A549 (cell line): Measurements from ENCODE around the gene FBXO48. TPM values are rescaled to one million over a fixed set of nuclear protein-coding genes. Genes with fewer than 3 reads are reported as not detected.

Experiments
- ATAC-seq, 2 experiments: fragments of 200-7000 bp in 1 of 2; fragments of >200 bp in 1 of 2; cut with Nextera tagmentation in 1 of 2; cut with Tn5 transposase in 1 of 2; 3 replicates each; pipeline versions ENCODE4 v1.8.0 to v1.9.1; 2018 to 2020; ENCODE audit warnings: mild to moderate bottlenecking in 1 of 2, moderate library complexity in 1 of 2
- CTCF ChIA-PET: fragments of 300-600 bp; sonication (Branson Sonifier 250); formaldehyde crosslinking; extraction: SDS; loops from one replicate; lab custom pipeline; 2021; ENCODE audit warnings: antibody characterized with exemption, inconsistent platforms; lab: Yijun Ruan, JAX
- POLR2A ChIA-PET: fragments of 350-600 bp; formaldehyde crosslinking; extraction: SDS; loops from one replicate; lab custom pipeline; 2021; ENCODE audit warnings: antibody characterized with exemption, inconsistent platforms; lab: Yijun Ruan, JAX
- DNase-seq, 2 experiments: peaks; one replicate each; pipeline versions ENCODE4 v3.0.0 to v3.0.0-alpha.2; 2011 to 2016; ENCODE audit warnings: low read depth in 1 of 2, low spot score in 1 of 2
- FAIRE-seq: peaks from 2 replicates; lab custom pipeline; 2011; peaks lifted over from hg19 to GRCh38; lab: Jason Lieb, UNC
- H3K27ac ChIP-seq, 2 experiments: fragments of >200 bp; sonication (Bioruptor Twin); formaldehyde crosslinking; 3 replicates each; pipeline ENCODE4 v1.5.1; 2016 to 2017
- H3K4me1 ChIP-seq: fragments of >200 bp; sonication (Bioruptor Twin); formaldehyde crosslinking; 3 replicates; pipeline ENCODE4 v1.6.1; 2016
- H3K4me2 ChIP-seq: fragments of >200 bp; sonication (Bioruptor Twin); formaldehyde crosslinking; 3 replicates; pipeline ENCODE4 v1.6.1; 2016
- H3K4me3 ChIP-seq: fragments of >200 bp; sonication (Bioruptor Twin); formaldehyde crosslinking; 3 replicates; pipeline ENCODE4 v1.5.1; 2016
- H3K9me3 ChIP-seq: fragments of >200 bp; sonication (Bioruptor Twin); formaldehyde crosslinking; 3 replicates; pipeline ENCODE4 v1.6.1; 2016
- CBX2 ChIP-seq: fragments of 200-600 bp; sonication (generic); IDR thresholded peaks from 2 replicates; pipeline ENCODE4 v1.6.1; 2016; ENCODE audit warnings: low read depth, mild to moderate bottlenecking, borderline replicate concordance
- CTCF ChIP-seq: fragments of >200 bp; sonication (Bioruptor Twin); formaldehyde crosslinking; IDR thresholded peaks from 3 replicates; pipeline ENCODE4 v1.5.1; 2016
- EP300 ChIP-seq, 2 experiments: fragments of >200 bp; sonication (Bioruptor Twin); formaldehyde crosslinking; IDR thresholded peaks; 2 replicates in 1 of 2; 3 replicates in 1 of 2; pipeline ENCODE4 v1.6.1; 2016 to 2017
- FOSL2 ChIP-seq, 2 experiments: fragments of 450-650 bp in 1 of 2; fragments of >200 bp in 1 of 2; sonication (Bioruptor Twin) in 1 of 2; formaldehyde crosslinking; IDR thresholded peaks; 2 replicates each; pipeline versions ENCODE4 v1.5.0 to v1.6.1; 2016 to 2020; ENCODE audit warnings: mild to moderate bottlenecking in 1 of 2, moderate library complexity in 1 of 2
- HEYL ChIP-seq: fragments of 250-450 bp; sonication (Bioruptor Pico); IDR thresholded peaks from 2 replicates; pipeline ENCODE4 v1.8.0; 2021; ENCODE audit warnings: mild to moderate bottlenecking, moderate library complexity
- HMGXB4 ChIP-seq: fragments of 250-450 bp; sonication (Bioruptor Pico); IDR thresholded peaks from 2 replicates; pipeline ENCODE4 v1.5.0; 2021; ENCODE audit warnings: mild to moderate bottlenecking, moderate library complexity, borderline replicate concordance
- HOXA7 ChIP-seq: fragments of 250-450 bp; sonication (Bioruptor Pico); IDR thresholded peaks from 2 replicates; pipeline ENCODE4 v1.5.0; 2020; ENCODE audit warnings: mild to moderate bottlenecking, moderate library complexity
- JUNB ChIP-seq: fragments of >200 bp; sonication (Bioruptor Twin); formaldehyde crosslinking; IDR thresholded peaks from 2 replicates; pipeline ENCODE4 v1.6.1; 2016
- MAFK ChIP-seq: fragments of 450-650 bp; IDR thresholded peaks from 2 replicates; pipeline ENCODE4 v1.6.1; 2014; ENCODE audit not compliant: partially characterized antibody
- NR3C1 ChIP-seq: fragments of >200 bp; sonication (Bioruptor Twin); formaldehyde crosslinking; IDR thresholded peaks from 3 replicates; pipeline ENCODE4 v1.6.1; 2017
- PHF8 ChIP-seq: fragments of 200-600 bp; sonication (generic); IDR thresholded peaks from 2 replicates; pipeline ENCODE4 v1.6.1; 2016; ENCODE audit warnings: low read depth, mild to moderate bottlenecking, antibody characterized with exemption, moderate library complexity, borderline replicate concordance
- RAD21 ChIP-seq, 2 experiments: fragments of >200 bp in 1 of 2; sonication (Bioruptor Twin) in 1 of 2; formaldehyde crosslinking in 1 of 2; IDR thresholded peaks in 1 of 2; conservative IDR thresholded peaks in 1 of 2; 2 replicates in 1 of 2; 3 replicates in 1 of 2; pipeline ENCODE4 v1.6.1; 2012 to 2018; ENCODE audit warnings: inconsistent platforms in 1 of 2
- RARB ChIP-seq: fragments of 250-450 bp; sonication (Bioruptor Pico); IDR thresholded peaks from 2 replicates; pipeline ENCODE4 v1.8.0; 2021; ENCODE audit warnings: mild to moderate bottlenecking, moderate library complexity
- RFX5 ChIP-seq: fragments of 450-650 bp; IDR thresholded peaks from 2 replicates; pipeline ENCODE4 v1.7.1; 2014; ENCODE audit warnings: antibody characterized with exemption, mild to moderate bottlenecking, moderate library complexity
- SMC3 ChIP-seq: fragments of >200 bp; sonication (Bioruptor Twin); formaldehyde crosslinking; IDR thresholded peaks from 3 replicates; pipeline ENCODE4 v1.6.1; 2018; ENCODE audit warnings: inconsistent platforms
- TFCP2L1 ChIP-seq: fragments of 250-450 bp; sonication (Bioruptor Pico); IDR thresholded peaks from 2 replicates; pipeline ENCODE4 v1.5.0; 2021; ENCODE audit warnings: mild to moderate bottlenecking
- WGBS: methylation state at CpG from one replicate; pipeline ENCODE4 v1.1.6; 2017; ENCODE audit errors: missing lambda C conversion rate; 5-methylcytosine and 5-hydroxymethylcytosine counted together
- polyA plus RNA-seq, 4 experiments: library from polyadenylated mRNA; depleted of rRNA in 3 of 4; stranded (reverse); fragments of >200 nt; fragmentation: RNase III in 1 of 4; extraction: RNeasy Plus Mini Kit Qiagen cat#74134 plus additional on column Dnase treatment in 1 of 4; gene quantifications; 2 replicates in 3 of 4; 3 replicates in 1 of 4; pipeline ENCODE4 v1.2.3, GENCODE V29; 2011 to 2017
- TF ChIP-seq, protein P1 (sequence below): fragments of >200 bp; sonication (Bioruptor Twin); formaldehyde crosslinking; IDR thresholded peaks from 3 replicates; pipeline ENCODE4 v1.6.1; 2016
- TF ChIP-seq, protein P2 (sequence below): fragments of 200-600 bp; sonication (generic); IDR thresholded peaks from 2 replicates; pipeline ENCODE4 v1.6.1; 2016; ENCODE audit warnings: antibody characterized with exemption, mild to moderate bottlenecking, moderate library complexity
- TF ChIP-seq, protein P3 (sequence below): IDR thresholded peaks from 2 replicates; pipeline ENCODE4 v1.6.1; 2012; ENCODE audit warnings: low read depth, borderline replicate concordance

Gene FBXO48
- polyA plus RNA-seq, 2 of the 4 experiments (the other 2 are of a cell fraction) = 0.72 to 2.1 TPM

- peaks cover 10% of the 10 kb centered on the region for H3K4me1 ChIP-seq
- no peak overlapping the region for H3K27ac ChIP-seq
- H3K4me2 ChIP-seq = no peak overlapping the region
- peak; percentile 61 for TF ChIP-seq SMC3
- peak; percentile 89 to 90 for TF ChIP-seq RAD21 (conservative IDR thresholded peaks at IDR 0.05 in 1 of 2, IDR thresholded peaks at IDR 0.05 in 1 of 2)
- peak; percentile 94 for TF ChIP-seq CTCF
- TF ChIP-seq PHF8 = no peak
- ChIA-PET POLR2A (interaction anchor here (0.6 to 1.0 kb wide), 3 partner anchors 10 to 462 kb away, joined by 5 to 6 read pairs (median 6); no protein-coding TSS in a partner anchor), CTCF (interaction anchor here (0.5 to 7.1 kb wide), 64 partner anchors 10 to 1335 kb away, joined by 3 to 87 read pairs (median 4); partner anchors contain the start of gene ARHGAP25)
- FAIRE-seq (peak; percentile 80), ATAC-seq (no peak), DNase-seq (peak; percentile 44 to 70)
- no peaks in the 10 kb centered on the region for H3K9me3 ChIP-seq
- WGBS = 0% methylated on average over 1 of the region's 1 CpG
- no peak overlapping the region for H3K4me3 ChIP-seq
Observed at GRCh38 chr2:68463287-68463877, 3.7 kb downstream of the FBXO48 start.

DNA sequence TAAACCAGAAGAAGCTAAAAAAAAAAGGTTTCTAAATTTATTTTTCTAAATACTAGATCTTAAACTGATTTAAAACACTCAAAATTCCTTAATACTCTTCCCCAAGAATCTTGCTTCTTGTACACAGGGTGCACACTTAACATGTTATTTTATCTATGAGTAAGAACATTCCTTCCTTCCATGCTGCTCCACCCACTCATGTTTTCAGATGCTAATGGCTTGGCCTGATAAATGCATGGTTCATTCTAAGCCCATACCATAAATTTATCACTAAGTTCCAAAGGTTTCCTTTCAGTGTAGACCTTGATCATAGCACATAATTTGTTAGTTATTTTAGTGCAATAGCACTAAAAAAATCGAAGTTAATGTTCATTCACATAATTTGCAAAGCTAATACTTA is 8.1 kb downstream of the FBXO48 start:
- no peaks in the 10 kb centered on the region for H3K9me3 ChIP-seq
- no peak for FAIRE-seq
- ChIA-PET POLR2A (interaction anchor here (0.6 kb wide), 1 partner anchor 981 kb away, joined by 3 read pairs; no protein-coding TSS in a partner anchor), CTCF (no interaction called here)
- no peak overlapping the region for H3K4me3 ChIP-seq
- DNase-seq = no peak
- no peak for ATAC-seq
- WGBS = 0% methylated on average over 1 of the region's 1 CpG
- H3K4me2 ChIP-seq = no peak overlapping the region
- H3K27ac ChIP-seq = no peak overlapping the region
- no peaks in the 10 kb centered on the region for H3K4me1 ChIP-seq
- TF ChIP-seq, protein P1, sequence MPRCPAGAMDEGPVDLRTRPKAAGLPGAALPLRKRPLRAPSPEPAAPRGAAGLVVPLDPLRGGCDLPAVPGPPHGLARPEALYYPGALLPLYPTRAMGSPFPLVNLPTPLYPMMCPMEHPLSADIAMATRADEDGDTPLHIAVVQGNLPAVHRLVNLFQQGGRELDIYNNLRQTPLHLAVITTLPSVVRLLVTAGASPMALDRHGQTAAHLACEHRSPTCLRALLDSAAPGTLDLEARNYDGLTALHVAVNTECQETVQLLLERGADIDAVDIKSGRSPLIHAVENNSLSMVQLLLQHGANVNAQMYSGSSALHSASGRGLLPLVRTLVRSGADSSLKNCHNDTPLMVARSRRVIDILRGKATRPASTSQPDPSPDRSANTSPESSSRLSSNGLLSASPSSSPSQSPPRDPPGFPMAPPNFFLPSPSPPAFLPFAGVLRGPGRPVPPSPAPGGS = no peak
- TF ChIP-seq RARB (CRISPR knock-in tag) = no peak
- no peak for TF ChIP-seq SMC3
- TF ChIP-seq CBX2 = no peak
- TF ChIP-seq HMGXB4 = no peak
- TF ChIP-seq EP300 (IDR thresholded peaks at IDR 0.05) = no peak
- TF ChIP-seq RFX5 = no peak
- TF ChIP-seq NR3C1 = no peak
- TF ChIP-seq TFCP2L1 (CRISPR knock-in tag) = no peak
- TF ChIP-seq MAFK = no peak
- TF ChIP-seq FOSL2 (IDR thresholded peaks at IDR 0.05) = no peak
- no peak for TF ChIP-seq FOSL2 (CRISPR knock-in tag; IDR thresholded peaks at IDR 0.05)
- TF ChIP-seq HEYL = no peak
- no peak for TF ChIP-seq JUNB
- TF ChIP-seq, protein P2, sequence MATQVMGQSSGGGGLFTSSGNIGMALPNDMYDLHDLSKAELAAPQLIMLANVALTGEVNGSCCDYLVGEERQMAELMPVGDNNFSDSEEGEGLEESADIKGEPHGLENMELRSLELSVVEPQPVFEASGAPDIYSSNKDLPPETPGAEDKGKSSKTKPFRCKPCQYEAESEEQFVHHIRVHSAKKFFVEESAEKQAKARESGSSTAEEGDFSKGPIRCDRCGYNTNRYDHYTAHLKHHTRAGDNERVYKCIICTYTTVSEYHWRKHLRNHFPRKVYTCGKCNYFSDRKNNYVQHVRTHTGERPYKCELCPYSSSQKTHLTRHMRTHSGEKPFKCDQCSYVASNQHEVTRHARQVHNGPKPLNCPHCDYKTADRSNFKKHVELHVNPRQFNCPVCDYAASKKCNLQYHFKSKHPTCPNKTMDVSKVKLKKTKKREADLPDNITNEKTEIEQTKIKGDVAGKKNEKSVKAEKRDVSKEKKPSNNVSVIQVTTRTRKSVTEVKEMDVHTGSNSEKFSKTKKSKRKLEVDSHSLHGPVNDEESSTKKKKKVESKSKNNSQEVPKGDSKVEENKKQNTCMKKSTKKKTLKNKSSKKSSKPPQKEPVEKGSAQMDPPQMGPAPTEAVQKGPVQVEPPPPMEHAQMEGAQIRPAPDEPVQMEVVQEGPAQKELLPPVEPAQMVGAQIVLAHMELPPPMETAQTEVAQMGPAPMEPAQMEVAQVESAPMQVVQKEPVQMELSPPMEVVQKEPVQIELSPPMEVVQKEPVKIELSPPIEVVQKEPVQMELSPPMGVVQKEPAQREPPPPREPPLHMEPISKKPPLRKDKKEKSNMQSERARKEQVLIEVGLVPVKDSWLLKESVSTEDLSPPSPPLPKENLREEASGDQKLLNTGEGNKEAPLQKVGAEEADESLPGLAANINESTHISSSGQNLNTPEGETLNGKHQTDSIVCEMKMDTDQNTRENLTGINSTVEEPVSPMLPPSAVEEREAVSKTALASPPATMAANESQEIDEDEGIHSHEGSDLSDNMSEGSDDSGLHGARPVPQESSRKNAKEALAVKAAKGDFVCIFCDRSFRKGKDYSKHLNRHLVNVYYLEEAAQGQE = no peak
- TF ChIP-seq, protein P3, sequence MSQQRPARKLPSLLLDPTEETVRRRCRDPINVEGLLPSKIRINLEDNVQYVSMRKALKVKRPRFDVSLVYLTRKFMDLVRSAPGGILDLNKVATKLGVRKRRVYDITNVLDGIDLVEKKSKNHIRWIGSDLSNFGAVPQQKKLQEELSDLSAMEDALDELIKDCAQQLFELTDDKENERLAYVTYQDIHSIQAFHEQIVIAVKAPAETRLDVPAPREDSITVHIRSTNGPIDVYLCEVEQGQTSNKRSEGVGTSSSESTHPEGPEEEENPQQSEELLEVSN = no peak
- TF ChIP-seq HOXA7 (CRISPR knock-in tag) = no peak
- TF ChIP-seq, all 56 proteins: peak for 0
